ENCODE data around the gene FLNC. TPM values are rescaled to one million over a fixed set of nuclear protein-coding genes. Genes with fewer than 3 reads are reported as not detected.

The FLNC gene
- total RNA-seq, 1 experiment from 2014 or later, result not detected

- Histone ChIP-seq H3K9me3 (ENCODE audit: low read length) (no peaks in the 10 kb centered on the region), H4K20me1 (ENCODE audit: insufficient read depth, low read depth, low read length) (no peaks in the 10 kb centered on the region), H3K9me2 (replicated peaks; ENCODE audit: insufficient read depth, low read length) (no peaks in the 10 kb centered on the region), H3K9ac (ENCODE audit: low read length) (no peak overlapping the region), H3K27ac (ENCODE audit: low read length) (no peak overlapping the region), H3K4me2 (ENCODE audit: low read depth, low read length, poor library complexity, severe bottlenecking) (no peak overlapping the region), H3K79me2 (ENCODE audit: low read length) (no peaks in the 10 kb centered on the region), H3K36me3 (ENCODE audit: insufficient read depth, low read length) (no peaks in the 10 kb centered on the region), H3K4me1 (ENCODE audit: low read length) (no peaks in the 10 kb centered on the region), H3K4me3 (ENCODE audit: low read length) (no peak overlapping the region), H2AFZ (ENCODE audit: low read length) (no peak overlapping the region), H3K27me3 (ENCODE audit: low read length) (no peaks in the 10 kb centered on the region)
- DNase-seq, result no peak
These were observed 63.3 kb downstream of the FLNC start for GRCh38 chr7:128893251-128894100.

- H3K4me2 ChIP-seq (ENCODE audit: low read depth, low read length, poor library complexity, severe bottlenecking), result no peak overlapping the region
- no peaks in the 10 kb centered on the region for H3K79me2 ChIP-seq (ENCODE audit: low read length)
- DNase-seq, result no peak
- no peaks in the 10 kb centered on the region for H3K4me1 ChIP-seq (ENCODE audit: low read length)
- H3K27ac ChIP-seq (ENCODE audit: low read length), result no peak overlapping the region
- no peak overlapping the region for H3K9ac ChIP-seq (ENCODE audit: low read length)
- no peaks in the 10 kb centered on the region for H3K27me3 ChIP-seq (ENCODE audit: low read length)
- H3K9me3 ChIP-seq (ENCODE audit: low read length), result no peaks in the 10 kb centered on the region
- H3K4me3 ChIP-seq (ENCODE audit: low read length), result no peak overlapping the region
- no peak overlapping the region for H2AFZ ChIP-seq (ENCODE audit: low read length)
- no peaks in the 10 kb centered on the region for H4K20me1 ChIP-seq (ENCODE audit: insufficient read depth, low read depth, low read length)
- no peaks in the 10 kb centered on the region for H3K9me2 ChIP-seq (replicated peaks; ENCODE audit: insufficient read depth, low read length)
- H3K36me3 ChIP-seq (ENCODE audit: insufficient read depth, low read length), result no peaks in the 10 kb centered on the region
These were observed 63.9 kb downstream of the FLNC start for GRCh38 chr7:128894101-128894440.

GRCh38 chr7:128895320-128895719 is 65.1 kb downstream of the FLNC start:
- DNase-seq, result no peak
- Histone ChIP-seq H3K27me3 (ENCODE audit: low read length) (no peaks in the 10 kb centered on the region), H3K36me3 (ENCODE audit: insufficient read depth, low read length) (no peaks in the 10 kb centered on the region), H4K20me1 (ENCODE audit: insufficient read depth, low read depth, low read length) (no peaks in the 10 kb centered on the region), H3K9me3 (ENCODE audit: low read length) (no peaks in the 10 kb centered on the region), H3K4me2 (ENCODE audit: low read depth, low read length, poor library complexity, severe bottlenecking) (no peak overlapping the region), H3K9ac (ENCODE audit: low read length) (no peak overlapping the region), H3K4me1 (ENCODE audit: low read length) (no peaks in the 10 kb centered on the region), H2AFZ (ENCODE audit: low read length) (no peak overlapping the region), H3K9me2 (replicated peaks; ENCODE audit: insufficient read depth, low read length) (no peaks in the 10 kb centered on the region), H3K79me2 (ENCODE audit: low read length) (no peaks in the 10 kb centered on the region), H3K27ac (ENCODE audit: low read length) (no peak overlapping the region), H3K4me3 (ENCODE audit: low read length) (no peak overlapping the region)

- H3K4me1 ChIP-seq (ENCODE audit: low read length), result no peaks in the 10 kb centered on the region
- no peak overlapping the region for H3K27ac ChIP-seq (ENCODE audit: low read length)
- H3K4me2 ChIP-seq (ENCODE audit: low read depth, low read length, poor library complexity, severe bottlenecking), result no peak overlapping the region
- no peaks in the 10 kb centered on the region for H3K36me3 ChIP-seq (ENCODE audit: insufficient read depth, low read length)
- no peaks in the 10 kb centered on the region for H4K20me1 ChIP-seq (ENCODE audit: insufficient read depth, low read depth, low read length)
- no peak overlapping the region for H3K9ac ChIP-seq (ENCODE audit: low read length)
- no peaks in the 10 kb centered on the region for H3K9me3 ChIP-seq (ENCODE audit: low read length)
- H3K4me3 ChIP-seq (ENCODE audit: low read length), result no peak overlapping the region
- no peak overlapping the region for H2AFZ ChIP-seq (ENCODE audit: low read length)
- H3K27me3 ChIP-seq (ENCODE audit: low read length), result no peaks in the 10 kb centered on the region
- no peak for DNase-seq
- no peaks in the 10 kb centered on the region for H3K9me2 ChIP-seq (replicated peaks; ENCODE audit: insufficient read depth, low read length)
- H3K79me2 ChIP-seq (ENCODE audit: low read length), result no peaks in the 10 kb centered on the region
These were observed 69.2 kb downstream of the FLNC start for GRCh38 chr7:128899392-128899791.

- Histone ChIP-seq H3K4me2 (ENCODE audit: low read depth, low read length, poor library complexity, severe bottlenecking) (no peak overlapping the region), H3K36me3 (ENCODE audit: insufficient read depth, low read length) (no peaks in the 10 kb centered on the region), H3K4me3 (ENCODE audit: low read length) (no peak overlapping the region), H3K79me2 (ENCODE audit: low read length) (no peaks in the 10 kb centered on the region), H3K9me2 (replicated peaks; ENCODE audit: insufficient read depth, low read length) (no peaks in the 10 kb centered on the region), H3K27me3 (ENCODE audit: low read length) (no peaks in the 10 kb centered on the region), H4K20me1 (ENCODE audit: insufficient read depth, low read depth, low read length) (no peaks in the 10 kb centered on the region), H3K9me3 (ENCODE audit: low read length) (no peaks in the 10 kb centered on the region), H3K9ac (ENCODE audit: low read length) (no peak overlapping the region), H2AFZ (ENCODE audit: low read length) (no peak overlapping the region), H3K4me1 (ENCODE audit: low read length) (no peaks in the 10 kb centered on the region), H3K27ac (ENCODE audit: low read length) (no peak overlapping the region)
- DNase-seq, result no peak
These were observed 70.0 kb downstream of the FLNC start for GRCh38 chr7:128900237-128900636.

GRCh38 chr7:128902761-128903585 is 72.8 kb downstream of the FLNC start:
- Histone ChIP-seq H3K4me3 (ENCODE audit: low read length) (no peak overlapping the region), H3K27ac (ENCODE audit: low read length) (no peak overlapping the region), H3K9me3 (ENCODE audit: low read length) (no peaks in the 10 kb centered on the region), H3K36me3 (ENCODE audit: insufficient read depth, low read length) (no peaks in the 10 kb centered on the region), H2AFZ (ENCODE audit: low read length) (no peak overlapping the region), H3K9ac (ENCODE audit: low read length) (no peak overlapping the region), H3K9me2 (replicated peaks; ENCODE audit: insufficient read depth, low read length) (no peaks in the 10 kb centered on the region), H3K4me2 (ENCODE audit: low read depth, low read length, poor library complexity, severe bottlenecking) (no peak overlapping the region), H3K4me1 (ENCODE audit: low read length) (no peaks in the 10 kb centered on the region), H3K27me3 (ENCODE audit: low read length) (no peaks in the 10 kb centered on the region), H3K79me2 (ENCODE audit: low read length) (no peaks in the 10 kb centered on the region), H4K20me1 (ENCODE audit: insufficient read depth, low read depth, low read length) (no peaks in the 10 kb centered on the region)
- no peak for DNase-seq

- no peaks in the 10 kb centered on the region for H4K20me1 ChIP-seq (ENCODE audit: insufficient read depth, low read depth, low read length)
- no peaks in the 10 kb centered on the region for H3K9me3 ChIP-seq (ENCODE audit: low read length)
- no peak overlapping the region for H3K9ac ChIP-seq (ENCODE audit: low read length)
- no peak overlapping the region for H3K4me3 ChIP-seq (ENCODE audit: low read length)
- no peaks in the 10 kb centered on the region for H3K27me3 ChIP-seq (ENCODE audit: low read length)
- H3K27ac ChIP-seq (ENCODE audit: low read length), result no peak overlapping the region
- no peaks in the 10 kb centered on the region for H3K9me2 ChIP-seq (replicated peaks; ENCODE audit: insufficient read depth, low read length)
- H3K36me3 ChIP-seq (ENCODE audit: insufficient read depth, low read length), result no peaks in the 10 kb centered on the region
- H3K4me1 ChIP-seq (ENCODE audit: low read length), result no peaks in the 10 kb centered on the region
- no peak for DNase-seq
- no peaks in the 10 kb centered on the region for H3K79me2 ChIP-seq (ENCODE audit: low read length)
- no peak overlapping the region for H3K4me2 ChIP-seq (ENCODE audit: low read depth, low read length, poor library complexity, severe bottlenecking)
- no peak overlapping the region for H2AFZ ChIP-seq (ENCODE audit: low read length)
These were observed 73.6 kb downstream of the FLNC start for GRCh38 chr7:128903621-128904361.
